ENCODE measurements around the gene MTMR3. TPM values are rescaled to one million over a fixed set of nuclear protein-coding genes. Genes with fewer than 3 reads are reported as not detected.

The MTMR3 gene
- total and polyA plus RNA-seq, 4 donors = 5.3 to 65.3 (median 37.2) TPM

- DNase-seq (no peak), ATAC-seq (ENCODE audit: low FRiP score) (no peak)
- no peaks in the 10 kb centered on the region for H3K4me1 ChIP-seq (ENCODE audit: control insufficient read depth in 1 of 2, insufficient read depth in 2 of 2, low read length in 2 of 2)
- 48 to 57% methylated on average over 2 of the region's 2 CpGs for WGBS, 2 donors
- no peaks in the 10 kb centered on the region for H3K27me3 ChIP-seq (ENCODE audit: control insufficient read depth in 1 of 2, insufficient read depth in 2 of 2, low read length in 1 of 2)
- intact Hi-C loops (cut with DNase I) = no loop called here
- no peak overlapping the region for H3K27ac ChIP-seq (ENCODE audit: low read depth in 1 of 2, low read length in 2 of 2)
- no peaks in the 10 kb centered on the region for H3K9me3 ChIP-seq (ENCODE audit: control insufficient read depth, low read length)
- H3K36me3 ChIP-seq (ENCODE audit: control insufficient read depth in 1 of 2, insufficient read depth in 2 of 2, low read length in 1 of 2) = no peaks in the 10 kb centered on the region
- no peak overlapping the region for H3K4me3 ChIP-seq (ENCODE audit: low read length in 2 of 2)
These were observed 190.8 kb downstream of the MTMR3 start for GRCh38 chr22:30073743-30074142.

GRCh38 chr22:30074147-30074546 is 191.2 kb downstream of the MTMR3 start:
- no peak for DNase-seq
- Histone ChIP-seq H3K4me1 (ENCODE audit: control insufficient read depth in 1 of 2, insufficient read depth in 2 of 2, low read length in 2 of 2) (no peaks in the 10 kb centered on the region), H3K36me3 (ENCODE audit: control insufficient read depth in 1 of 2, insufficient read depth in 2 of 2, low read length in 1 of 2) (no peaks in the 10 kb centered on the region), H3K4me3 (ENCODE audit: low read length in 2 of 2) (no peak overlapping the region), H3K27me3 (ENCODE audit: control insufficient read depth in 1 of 2, insufficient read depth in 2 of 2, low read length in 1 of 2) (no peaks in the 10 kb centered on the region), H3K27ac (ENCODE audit: low read depth in 1 of 2, low read length in 2 of 2) (no peak overlapping the region), H3K9me3 (ENCODE audit: control insufficient read depth, low read length) (no peaks in the 10 kb centered on the region)
- ATAC-seq (ENCODE audit: low FRiP score) = no peak
- WGBS, 2 donors = 48 to 52% methylated on average over 3 of the region's 3 CpGs
- intact Hi-C loops (cut with DNase I) = no loop called here

DNA sequence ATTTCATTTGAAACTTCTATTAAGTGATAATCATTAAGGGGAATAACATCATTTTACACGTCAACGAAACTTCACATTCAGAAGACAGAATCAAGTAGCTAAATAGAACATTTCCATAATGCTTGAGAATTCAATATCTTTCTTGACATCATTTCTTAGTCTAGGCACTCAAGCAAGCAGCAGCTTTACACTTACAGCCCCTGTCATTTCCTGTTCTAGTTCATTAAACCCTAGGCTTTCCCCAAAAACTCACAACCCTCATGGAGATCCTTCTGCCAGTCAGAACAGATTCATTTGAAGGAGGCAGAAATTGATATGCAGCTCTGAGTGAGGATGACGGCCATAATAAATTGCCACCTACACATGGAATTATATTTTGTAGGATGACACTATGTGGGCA is 192.0 kb downstream of the MTMR3 start:
- intact Hi-C loops (cut with DNase I) = no loop called here
- ATAC-seq (ENCODE audit: low FRiP score) = no peak
- H3K36me3 ChIP-seq (ENCODE audit: control insufficient read depth in 1 of 2, insufficient read depth in 2 of 2, low read length in 1 of 2) = no peaks in the 10 kb centered on the region

DNA sequence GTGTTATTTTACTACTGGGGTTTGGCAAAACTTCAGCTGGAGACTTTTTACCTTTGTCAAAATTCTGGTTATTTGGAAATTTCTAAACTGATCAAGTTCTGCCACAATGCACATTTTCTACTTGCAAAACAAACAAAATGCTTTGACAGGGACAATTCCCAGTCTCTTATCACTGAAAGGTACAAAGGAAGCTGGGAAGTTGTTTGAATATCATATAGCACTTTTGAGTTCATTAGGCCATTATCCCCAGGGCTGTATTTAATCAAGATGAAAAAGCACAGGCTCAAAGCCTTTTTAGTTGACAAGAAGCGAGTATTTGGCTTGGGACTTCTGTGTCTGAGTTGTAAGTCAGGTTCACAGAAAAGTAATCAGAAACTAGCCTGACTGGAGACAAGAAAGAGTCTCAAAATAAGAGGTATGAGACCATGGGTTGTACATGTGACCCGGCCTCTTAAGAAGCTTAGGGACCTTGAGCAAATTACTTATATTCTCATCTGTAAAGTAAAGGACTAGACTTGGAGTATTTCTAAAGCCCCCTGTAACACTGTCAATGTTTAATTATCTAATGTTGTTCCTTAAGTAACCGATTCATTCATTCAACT is 194.4 kb downstream of the MTMR3 start:
- Histone ChIP-seq H3K27ac (ENCODE audit: low read depth in 1 of 2, low read length in 2 of 2) (no peak overlapping the region), H3K27me3 (ENCODE audit: control insufficient read depth in 1 of 2, insufficient read depth in 2 of 2, low read length in 1 of 2) (no peaks in the 10 kb centered on the region), H3K4me1 (ENCODE audit: control insufficient read depth in 1 of 2, insufficient read depth in 2 of 2, low read length in 2 of 2) (no peaks in the 10 kb centered on the region), H3K4me3 (ENCODE audit: low read length in 2 of 2) (no peak overlapping the region), H3K9me3 (ENCODE audit: control insufficient read depth, low read length) (no peaks in the 10 kb centered on the region), H3K36me3 (ENCODE audit: control insufficient read depth in 1 of 2, insufficient read depth in 2 of 2, low read length in 1 of 2) (no peaks in the 10 kb centered on the region)
- intact Hi-C loops (cut with DNase I) = no loop called here
- ATAC-seq (ENCODE audit: low FRiP score) = no peak
- 80 to 81% methylated on average over 3 of the region's 3 CpGs for WGBS, 2 donors
- no peak for DNase-seq

More for the DNA sequence above, 192.0 kb downstream of the MTMR3 start:
- no peak overlapping the region for H3K4me3 ChIP-seq (ENCODE audit: low read length in 2 of 2)
- no peaks in the 10 kb centered on the region for H3K9me3 ChIP-seq (ENCODE audit: control insufficient read depth, low read length)
- WGBS, 2 donors = 79 to 83% methylated on average over 3 of the region's 3 CpGs
- no peaks in the 10 kb centered on the region for H3K4me1 ChIP-seq (ENCODE audit: control insufficient read depth in 1 of 2, insufficient read depth in 2 of 2, low read length in 2 of 2)
- H3K27me3 ChIP-seq (ENCODE audit: control insufficient read depth in 1 of 2, insufficient read depth in 2 of 2, low read length in 1 of 2) = no peaks in the 10 kb centered on the region
- DNase-seq = no peak
- H3K27ac ChIP-seq (ENCODE audit: low read depth in 1 of 2, low read length in 2 of 2) = no peak overlapping the region

- H3K27me3 ChIP-seq (ENCODE audit: control insufficient read depth in 1 of 2, insufficient read depth in 2 of 2, low read length in 1 of 2) = no peaks in the 10 kb centered on the region
- WGBS, 2 donors = 79 to 82% methylated on average over 10 of the region's 10 CpGs
- ATAC-seq (ENCODE audit: low FRiP score) (no peak), DNase-seq (no peak)
- H3K4me3 ChIP-seq (ENCODE audit: low read length in 2 of 2) = no peak overlapping the region
- no peaks in the 10 kb centered on the region for H3K4me1 ChIP-seq (ENCODE audit: control insufficient read depth in 1 of 2, insufficient read depth in 2 of 2, low read length in 2 of 2)
- H3K27ac ChIP-seq (ENCODE audit: low read depth in 1 of 2, low read length in 2 of 2) = no peak overlapping the region
- H3K9me3 ChIP-seq (ENCODE audit: control insufficient read depth, low read length) = no peaks in the 10 kb centered on the region
- intact Hi-C loops (cut with DNase I) = no loop called here
- no peaks in the 10 kb centered on the region for H3K36me3 ChIP-seq (ENCODE audit: control insufficient read depth in 1 of 2, insufficient read depth in 2 of 2, low read length in 1 of 2)
These were observed 195.6 kb downstream of the MTMR3 start for GRCh38 chr22:30078320-30079311.

- intact Hi-C loops (cut with DNase I) = no loop called here
- H3K9me3 ChIP-seq (ENCODE audit: control insufficient read depth, low read length) = peaks cover 2% of the 10 kb centered on the region
- H3K27me3 ChIP-seq (ENCODE audit: control insufficient read depth in 1 of 2, insufficient read depth in 2 of 2, low read length in 1 of 2) = no peaks in the 10 kb centered on the region
- ATAC-seq (ENCODE audit: low FRiP score) (no peak), DNase-seq (no peak)
- no peak within 1 kb of the TSS for H3K27ac ChIP-seq (ENCODE audit: low read depth in 1 of 2, low read length in 2 of 2)
- no peaks in the 10 kb centered on the region for H3K4me1 ChIP-seq (ENCODE audit: control insufficient read depth in 1 of 2, insufficient read depth in 2 of 2, low read length in 2 of 2)
- H3K36me3 ChIP-seq (ENCODE audit: control insufficient read depth in 1 of 2, insufficient read depth in 2 of 2, low read length in 1 of 2) = no peaks in the 10 kb centered on the region
- H3K4me3 ChIP-seq (ENCODE audit: low read length in 2 of 2) = no peak within 1 kb of the TSS
- WGBS, 2 donors = 18 to 20% methylated on average over 51 to 53 of the region's 53 CpGs
These were observed 197.1 kb downstream of the MTMR3 start, which contains the start of gene HORMAD2 for GRCh38 chr22:30079952-30080533. TSS of gene HORMAD2 (plus strand) at chr22:30080464. CDS start at chr22:30093953, 13,489 bp downstream.

Small RNAs within 50 kb of the gene (microRNA-seq; reads per million reads assigned to microRNA genes)
- gene MIR6818 = 0 to 2.0 reads per million in 2 donors

Other genes with a start within 250 kb of the MTMR3 start
- gene CABP7, start 163.2 kb upstream of the MTMR3 start, total RNA-seq = not detected
- gene CABP7, start 163.2 kb upstream of the MTMR3 start, polyA plus RNA-seq = under 1 TPM; 0.10 to 0.13 TPM
- 10 to 100 TPM; 11.3 to 18.4 TPM for gene ZMAT5, start 116.2 kb upstream of the MTMR3 start, total RNA-seq
- 10 to 100 TPM; 20.0 to 29.0 TPM for gene ZMAT5, start 116.2 kb upstream of the MTMR3 start, polyA plus RNA-seq
- gene UQCR10, start 115.8 kb upstream of the MTMR3 start, total RNA-seq = 10 to 100 TPM; 41.4 to 42.4 TPM
- gene UQCR10, start 115.8 kb upstream of the MTMR3 start, polyA plus RNA-seq = 100 to 1,000 TPM in 1 of 2 donors, 10 to 100 TPM in 1; 88.4 to 189 TPM
- 10 to 100 TPM; 36.9 to 58.0 TPM for gene ASCC2, start 44.9 kb upstream of the MTMR3 start, total RNA-seq
- gene ASCC2, start 44.9 kb upstream of the MTMR3 start, polyA plus RNA-seq = 10 to 100 TPM; 21.2 to 42.3 TPM
- gene HORMAD2, start 197.3 kb downstream of the MTMR3 start, total RNA-seq = not detected
- gene HORMAD2, start 197.3 kb downstream of the MTMR3 start, polyA plus RNA-seq = not detected

Data from aorta (tissue), 5 donors.